ENCODE results near the gene GIGYF2.

- TF ChIP-seq MATR3 (CRISPR knock-in tag; IDR thresholded peaks at IDR 0.05) (no peak), ZNF275 (CRISPR knock-in tag; IDR thresholded peaks at IDR 0.05; ENCODE audit: borderline replicate concordance) (no peak), ELF1 (CRISPR knock-in tag; IDR thresholded peaks at IDR 0.05) (no peak), PBX3 (CRISPR knock-in tag; IDR thresholded peaks at IDR 0.05; ENCODE audit: borderline replicate concordance) (no peak), PCBP1 (IDR thresholded peaks at IDR 0.05; ENCODE audit: borderline replicate concordance, low read depth, low read length) (no peak), PHF21A (CRISPR knock-in tag; IDR thresholded peaks at IDR 0.05) (no peak), POLR2A (IDR thresholded peaks at IDR 0.05; ENCODE audit: insufficient read depth in 1 of 2, low read depth in 2 of 2, low read length in 2 of 2) (no peak)
These were observed 142.4 kb downstream of the GIGYF2 start for GRCh38 chr2:232839411-232840079.
